ENCODE data around the gene TAAR9.

DNA sequence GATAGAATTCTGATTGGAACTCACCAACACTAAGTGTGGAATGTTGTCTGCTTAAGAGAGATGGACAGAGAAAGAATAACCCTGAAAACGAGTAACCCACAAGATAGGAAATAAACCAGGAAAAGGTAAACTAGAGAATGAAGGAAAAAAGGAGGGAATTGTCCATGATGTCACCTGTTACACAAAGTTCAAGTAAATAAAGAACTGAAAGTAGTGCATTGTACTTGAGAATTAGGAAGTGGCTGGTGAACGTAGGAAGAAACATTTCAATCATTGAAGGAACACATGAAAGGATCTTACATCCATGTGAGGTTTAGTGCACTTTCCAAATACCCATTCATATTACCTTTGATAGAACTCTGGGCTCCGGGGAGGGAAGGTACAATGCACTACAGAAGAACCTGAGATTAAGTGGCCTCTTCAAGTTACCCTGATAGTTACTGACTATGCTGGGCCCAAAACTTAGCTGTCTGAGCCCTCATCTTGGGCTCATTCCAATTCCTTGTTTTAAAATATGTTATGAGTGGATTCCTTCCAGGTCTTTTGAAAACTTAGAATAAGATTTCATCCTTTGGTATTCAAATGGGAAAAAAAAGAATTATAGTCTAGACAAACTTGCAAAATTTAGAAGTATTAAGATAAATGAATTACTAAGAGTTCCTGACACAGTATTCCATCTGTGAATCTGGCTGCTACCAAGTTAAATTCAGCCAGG lies 24.1 kb upstream of the TAAR9 start:
- TF ChIP-seq EP300 (IDR thresholded peaks at IDR 0.05; ENCODE audit: borderline replicate concordance) (no peak), TAF1 (IDR thresholded peaks at IDR 0.05; ENCODE audit: low read depth) (no peak), CEBPB (IDR thresholded peaks at IDR 0.05) (no peak), CREB1 (IDR thresholded peaks at IDR 0.05; ENCODE audit: low read depth) (no peak), FOXM1 (IDR thresholded peaks at IDR 0.05; ENCODE audit: borderline replicate concordance, low read depth) (no peak), RAD21 (IDR thresholded peaks at IDR 0.05; ENCODE audit: low read depth) (no peak), EGR1 (IDR thresholded peaks at IDR 0.05) (no peak), YY1 (IDR thresholded peaks at IDR 0.05; ENCODE audit: low read depth) (no peak), TCF12 (IDR thresholded peaks at IDR 0.05; ENCODE audit: low read depth) (no peak)
- TF ChIP-seq, protein P1, sequence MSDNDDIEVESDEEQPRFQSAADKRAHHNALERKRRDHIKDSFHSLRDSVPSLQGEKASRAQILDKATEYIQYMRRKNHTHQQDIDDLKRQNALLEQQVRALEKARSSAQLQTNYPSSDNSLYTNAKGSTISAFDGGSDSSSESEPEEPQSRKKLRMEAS (IDR thresholded peaks at IDR 0.05): no peak
- TF ChIP-seq, protein P2, sequence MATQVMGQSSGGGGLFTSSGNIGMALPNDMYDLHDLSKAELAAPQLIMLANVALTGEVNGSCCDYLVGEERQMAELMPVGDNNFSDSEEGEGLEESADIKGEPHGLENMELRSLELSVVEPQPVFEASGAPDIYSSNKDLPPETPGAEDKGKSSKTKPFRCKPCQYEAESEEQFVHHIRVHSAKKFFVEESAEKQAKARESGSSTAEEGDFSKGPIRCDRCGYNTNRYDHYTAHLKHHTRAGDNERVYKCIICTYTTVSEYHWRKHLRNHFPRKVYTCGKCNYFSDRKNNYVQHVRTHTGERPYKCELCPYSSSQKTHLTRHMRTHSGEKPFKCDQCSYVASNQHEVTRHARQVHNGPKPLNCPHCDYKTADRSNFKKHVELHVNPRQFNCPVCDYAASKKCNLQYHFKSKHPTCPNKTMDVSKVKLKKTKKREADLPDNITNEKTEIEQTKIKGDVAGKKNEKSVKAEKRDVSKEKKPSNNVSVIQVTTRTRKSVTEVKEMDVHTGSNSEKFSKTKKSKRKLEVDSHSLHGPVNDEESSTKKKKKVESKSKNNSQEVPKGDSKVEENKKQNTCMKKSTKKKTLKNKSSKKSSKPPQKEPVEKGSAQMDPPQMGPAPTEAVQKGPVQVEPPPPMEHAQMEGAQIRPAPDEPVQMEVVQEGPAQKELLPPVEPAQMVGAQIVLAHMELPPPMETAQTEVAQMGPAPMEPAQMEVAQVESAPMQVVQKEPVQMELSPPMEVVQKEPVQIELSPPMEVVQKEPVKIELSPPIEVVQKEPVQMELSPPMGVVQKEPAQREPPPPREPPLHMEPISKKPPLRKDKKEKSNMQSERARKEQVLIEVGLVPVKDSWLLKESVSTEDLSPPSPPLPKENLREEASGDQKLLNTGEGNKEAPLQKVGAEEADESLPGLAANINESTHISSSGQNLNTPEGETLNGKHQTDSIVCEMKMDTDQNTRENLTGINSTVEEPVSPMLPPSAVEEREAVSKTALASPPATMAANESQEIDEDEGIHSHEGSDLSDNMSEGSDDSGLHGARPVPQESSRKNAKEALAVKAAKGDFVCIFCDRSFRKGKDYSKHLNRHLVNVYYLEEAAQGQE (IDR thresholded peaks at IDR 0.05; ENCODE audit: low read depth): no peak
- TF ChIP-seq, protein P3, sequence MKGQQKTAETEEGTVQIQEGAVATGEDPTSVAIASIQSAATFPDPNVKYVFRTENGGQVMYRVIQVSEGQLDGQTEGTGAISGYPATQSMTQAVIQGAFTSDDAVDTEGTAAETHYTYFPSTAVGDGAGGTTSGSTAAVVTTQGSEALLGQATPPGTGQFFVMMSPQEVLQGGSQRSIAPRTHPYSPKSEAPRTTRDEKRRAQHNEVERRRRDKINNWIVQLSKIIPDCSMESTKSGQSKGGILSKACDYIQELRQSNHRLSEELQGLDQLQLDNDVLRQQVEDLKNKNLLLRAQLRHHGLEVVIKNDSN (IDR thresholded peaks at IDR 0.05): no peak

Data from Ishikawa (cell line).